Gastrocnemius medialis (tissue), 4 donors: Measurements from ENCODE around the gene POLG.

ENCODE experiments used
- POLR2A ChIP-seq, 2 donors: fragments of 450-650 bp; IDR thresholded peaks; one replicate each; pipeline ENCODE4 v1.6.1; 2017; ENCODE audit warnings: antibody characterized with exemption in 2 of 2, mild to moderate bottlenecking in 2 of 2, moderate library complexity in 2 of 2
- TF ChIP-seq, protein P1 (sequence below), 5 experiments: fragments of 450-650 bp in 3 of 5; fragments of 200-600 bp in 2 of 5; sonication (generic) in 2 of 5; IDR thresholded peaks in 4 of 5; conservative IDR thresholded peaks in 1 of 5; 1 replicate in 4 of 5; 2 replicates in 1 of 5; pipeline ENCODE4 v1.5.1; 2016 to 2019; ENCODE audit warnings: antibody characterized with exemption in 5 of 5, mild to moderate bottlenecking in 3 of 5, moderate library complexity in 3 of 5

DNA sequence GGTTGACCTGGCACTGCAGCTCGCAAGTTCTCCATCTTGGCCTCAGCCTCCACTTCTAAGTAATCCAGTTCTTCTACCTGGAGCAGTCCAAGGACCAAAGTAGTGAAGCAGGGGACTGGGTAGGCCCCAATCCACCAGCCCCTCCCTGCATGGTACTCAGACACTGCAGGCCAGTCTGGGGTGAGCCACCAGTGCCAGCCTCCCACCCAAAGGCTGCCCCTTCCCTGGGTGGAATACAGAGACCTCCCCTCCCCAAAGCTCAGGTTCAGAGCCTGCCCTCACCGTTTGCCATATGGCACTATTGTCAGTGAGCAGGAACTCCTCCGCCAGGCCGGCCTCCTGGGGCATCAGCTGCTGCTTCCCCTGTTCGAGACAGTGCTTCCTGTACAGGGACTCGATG is 10.8 kb downstream of the POLG start:
- TF ChIP-seq POLR2A (IDR thresholded peaks at IDR 0.05): no peak
- TF ChIP-seq, protein P1, sequence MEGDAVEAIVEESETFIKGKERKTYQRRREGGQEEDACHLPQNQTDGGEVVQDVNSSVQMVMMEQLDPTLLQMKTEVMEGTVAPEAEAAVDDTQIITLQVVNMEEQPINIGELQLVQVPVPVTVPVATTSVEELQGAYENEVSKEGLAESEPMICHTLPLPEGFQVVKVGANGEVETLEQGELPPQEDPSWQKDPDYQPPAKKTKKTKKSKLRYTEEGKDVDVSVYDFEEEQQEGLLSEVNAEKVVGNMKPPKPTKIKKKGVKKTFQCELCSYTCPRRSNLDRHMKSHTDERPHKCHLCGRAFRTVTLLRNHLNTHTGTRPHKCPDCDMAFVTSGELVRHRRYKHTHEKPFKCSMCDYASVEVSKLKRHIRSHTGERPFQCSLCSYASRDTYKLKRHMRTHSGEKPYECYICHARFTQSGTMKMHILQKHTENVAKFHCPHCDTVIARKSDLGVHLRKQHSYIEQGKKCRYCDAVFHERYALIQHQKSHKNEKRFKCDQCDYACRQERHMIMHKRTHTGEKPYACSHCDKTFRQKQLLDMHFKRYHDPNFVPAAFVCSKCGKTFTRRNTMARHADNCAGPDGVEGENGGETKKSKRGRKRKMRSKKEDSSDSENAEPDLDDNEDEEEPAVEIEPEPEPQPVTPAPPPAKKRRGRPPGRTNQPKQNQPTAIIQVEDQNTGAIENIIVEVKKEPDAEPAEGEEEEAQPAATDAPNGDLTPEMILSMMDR (IDR thresholded peaks at IDR 0.05 in 4 of 5, conservative IDR thresholded peaks at IDR 0.05 in 1 of 5): no peak
